GM12878 (cell line): ENCODE results near the gene ROR2.

Experiments
- ASH2L ChIP-seq: fragments of 300-600, 200-600 bp; sonication (generic); IDR thresholded peaks from 2 replicates; pipeline ENCODE4 v1.6.1; 2017; ENCODE audit warnings: low read depth, mild to moderate bottlenecking, borderline replicate concordance
- CTCF ChIP-seq, 3 experiments: IDR thresholded peaks in 2 of 3; conservative IDR thresholded peaks in 1 of 3; 2 replicates each; pipeline ENCODE4 v1.5.1; 2011; ENCODE audit warnings: low read depth in 3 of 3, low read length in 3 of 3, mild to moderate bottlenecking in 3 of 3, control low read depth in 2 of 3, moderate library complexity in 2 of 3, inconsistent platforms in 1 of 3, mixed read lengths in 1 of 3; ENCODE audit not compliant: control insufficient read depth in 2 of 3, insufficient read depth in 1 of 3; ENCODE audit errors: extremely low read depth in 1 of 3
- KDM1A ChIP-seq: fragments of 200-600 bp; sonication (generic); IDR thresholded peaks from 2 replicates; pipeline ENCODE4 v1.6.1; 2016; ENCODE audit warnings: borderline replicate concordance
- POLR2A ChIP-seq: IDR thresholded peaks from 2 replicates; pipeline ENCODE4 v1.6.1; 2011; ENCODE audit warnings: low read depth, mild to moderate bottlenecking, low read length
- ZNF24 ChIP-seq: fragments of 450-650 bp; IDR thresholded peaks from 2 replicates; pipeline ENCODE4 v1.6.1; 2017; ENCODE audit warnings: antibody characterized with exemption, mild to moderate bottlenecking
- TF ChIP-seq, protein P1 (sequence below): fragments of 450-650 bp; formaldehyde crosslinking; IDR thresholded peaks from 2 replicates; pipeline ENCODE4 v1.4.0; 2020; ENCODE audit warnings: mild to moderate bottlenecking, moderate library complexity

GRCh38 chr9:91746357-91746756 lies 203.7 kb downstream of the ROR2 start:
- TF ChIP-seq ZNF24 (no peak), CTCF (IDR thresholded peaks at IDR 0.05 in 2 of 3, conservative IDR thresholded peaks at IDR 0.05 in 1 of 3; ENCODE audit: control insufficient read depth in 2 of 3, extremely low read depth in 1 of 3, insufficient read depth in 1 of 3, low read depth in 3 of 3, low read length in 3 of 3) (no peak), POLR2A (no peak), ASH2L (no peak), KDM1A (no peak)
- TF ChIP-seq, protein P1, sequence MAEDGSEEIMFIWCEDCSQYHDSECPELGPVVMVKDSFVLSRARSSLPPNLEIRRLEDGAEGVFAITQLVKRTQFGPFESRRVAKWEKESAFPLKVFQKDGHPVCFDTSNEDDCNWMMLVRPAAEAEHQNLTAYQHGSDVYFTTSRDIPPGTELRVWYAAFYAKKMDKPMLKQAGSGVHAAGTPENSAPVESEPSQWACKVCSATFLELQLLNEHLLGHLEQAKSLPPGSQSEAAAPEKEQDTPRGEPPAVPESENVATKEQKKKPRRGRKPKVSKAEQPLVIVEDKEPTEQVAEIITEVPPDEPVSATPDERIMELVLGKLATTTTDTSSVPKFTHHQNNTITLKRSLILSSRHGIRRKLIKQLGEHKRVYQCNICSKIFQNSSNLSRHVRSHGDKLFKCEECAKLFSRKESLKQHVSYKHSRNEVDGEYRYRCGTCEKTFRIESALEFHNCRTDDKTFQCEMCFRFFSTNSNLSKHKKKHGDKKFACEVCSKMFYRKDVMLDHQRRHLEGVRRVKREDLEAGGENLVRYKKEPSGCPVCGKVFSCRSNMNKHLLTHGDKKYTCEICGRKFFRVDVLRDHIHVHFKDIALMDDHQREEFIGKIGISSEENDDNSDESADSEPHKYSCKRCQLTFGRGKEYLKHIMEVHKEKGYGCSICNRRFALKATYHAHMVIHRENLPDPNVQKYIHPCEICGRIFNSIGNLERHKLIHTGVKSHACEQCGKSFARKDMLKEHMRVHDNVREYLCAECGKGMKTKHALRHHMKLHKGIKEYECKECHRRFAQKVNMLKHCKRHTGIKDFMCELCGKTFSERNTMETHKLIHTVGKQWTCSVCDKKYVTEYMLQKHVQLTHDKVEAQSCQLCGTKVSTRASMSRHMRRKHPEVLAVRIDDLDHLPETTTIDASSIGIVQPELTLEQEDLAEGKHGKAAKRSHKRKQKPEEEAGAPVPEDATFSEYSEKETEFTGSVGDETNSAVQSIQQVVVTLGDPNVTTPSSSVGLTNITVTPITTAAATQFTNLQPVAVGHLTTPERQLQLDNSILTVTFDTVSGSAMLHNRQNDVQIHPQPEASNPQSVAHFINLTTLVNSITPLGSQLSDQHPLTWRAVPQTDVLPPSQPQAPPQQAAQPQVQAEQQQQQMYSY (CRISPR knock-in tag) = no peak
